ENCODE data around the gene SMIM7. TPM values are rescaled to one million over a fixed set of nuclear protein-coding genes. Genes with fewer than 3 reads are reported as not detected.

SMIM7 gene
- total and polyA plus RNA-seq, 2 of the 13 experiments (the other 11 are each of a cell fraction or from before 2014, with no cell fraction given) = 55.7 to 74.9 TPM

GRCh38 chr19:16676101-16676798 is 16.3 kb upstream of the SMIM7 start:
- H4K20me1 ChIP-seq (ENCODE audit: insufficient read depth, low read length) = no peaks in the 10 kb centered on the region
- no peaks in the 10 kb centered on the region for H3K79me2 ChIP-seq (ENCODE audit: insufficient read depth, low read length)
- no peak overlapping the region for H3K27ac ChIP-seq (ENCODE audit: extremely low read length, insufficient read depth, low read length)
- ATAC-seq = peak; percentile 56
- peak; percentile 14 for DNase-seq (ENCODE audit: low spot score)
- BruUV-seq (replicated peaks) = no TSS peak
- peak overlapping the region; percentile 45 for H2AFZ ChIP-seq (ENCODE audit: low read length)
- peak overlapping the region; percentile 57 for H3K4me2 ChIP-seq (ENCODE audit: low read depth, low read length)
- CTCF ChIA-PET (ENCODE audit: low intra/inter-chr PET ratio, low total read pairs) = no interaction called here
- H3K4me1 ChIP-seq (ENCODE audit: insufficient read depth, low read length) = peaks cover 14% of the 10 kb centered on the region; the same call in 1 of the 2 replicates
- no peaks in the 10 kb centered on the region for H3K27me3 ChIP-seq (ENCODE audit: control insufficient read depth in 1 of 2, insufficient read depth in 2 of 2, low read length in 2 of 2)
- H3K9me3 ChIP-seq (ENCODE audit: low read length) = no peaks in the 10 kb centered on the region
- intact Hi-C loops (cut with micrococcal nuclease; ENCODE audit: unreplicated experiment) (no loop called here), in situ Hi-C loops (cut with HindIII; ENCODE audit: extremely low pct_ligation_motif_present, low pct_unique_long_range_greater_than_20kb) (no loop called here)
- peak overlapping the region; percentile 20 for H3K9ac ChIP-seq (ENCODE audit: insufficient read depth, low read depth, low read length)
- peak; percentile 79 for FAIRE-seq
- H3K4me3 ChIP-seq (replicated peaks in 1 of 3; ENCODE audit: insufficient read depth in 1 of 3, low read depth in 2 of 3, low read length in 3 of 3) = peak overlapping the region; percentile 18 to 48 (median 46); a peak in 5 of 6 replicates
- POLR2A ChIA-PET = interaction anchor here (1.0 to 1.7 kb wide), 2 partner anchors 9 to 16 kb away, joined by 3 to 9 read pairs; partner anchors contain the start of genes SMIM7 and TMEM38A
- peaks cover 0 to 7% of the 10 kb centered on the region in 2 experiments; a peak in 1 of 5 replicates for H3K36me3 ChIP-seq (replicated peaks in 1 of 2; ENCODE audit: control insufficient read depth in 1 of 2, insufficient read depth in 2 of 2, low read length in 2 of 2)
- 26% methylated on average over 15 of the region's 15 CpGs for WGBS (ENCODE audit: low lambda C conversion rate)
- TF ChIP-seq PAXIP1 (CRISPR knock-in tag; conservative IDR thresholded peaks at IDR 0.05) = 0 out of 2 replicates have a peak, but pooled peaks have one; percentile 14
- TF ChIP-seq NR2F6 (IDR thresholded peaks at IDR 0.05) = 0 out of 2 replicates have a peak, but pooled peaks have one; percentile 38
- no peak for TF ChIP-seq NR2F6 (CRISPR knock-in tag; IDR thresholded peaks at IDR 0.05)
- TF ChIP-seq FOXA1 (IDR thresholded peaks at IDR 0.05) = no peak
- 0 out of 2 replicates have a peak, but pooled peaks have one; percentile 10 for TF ChIP-seq FOXA1 (CRISPR knock-in tag; IDR thresholded peaks at IDR 0.05)
- 0 out of 2 replicates have a peak, but pooled peaks have one; percentile 16 for TF ChIP-seq FOSL2 (CRISPR knock-in tag; IDR thresholded peaks at IDR 0.05)
- peak; percentile 18 for TF ChIP-seq ASH2L (IDR thresholded peaks at IDR 0.05; ENCODE audit: insufficient read length, low read depth, low read length)
- 0 out of 2 replicates have a peak, but pooled peaks have one; percentile 9 for TF ChIP-seq SOX5 (CRISPR knock-in tag; IDR thresholded peaks at IDR 0.05; ENCODE audit: borderline replicate concordance)
- no peak for TF ChIP-seq GRHL1 (CRISPR knock-in tag; conservative IDR thresholded peaks at IDR 0.05)
- TF ChIP-seq FOXA3 (CRISPR knock-in tag; IDR thresholded peaks at IDR 0.05) = 0 out of 2 replicates have a peak, but pooled peaks have one; percentile 20
- TF ChIP-seq SALL1 (CRISPR knock-in tag; IDR thresholded peaks at IDR 0.05) = 0 out of 2 replicates have a peak, but pooled peaks have one; percentile 33
- TF ChIP-seq ZNF687 (CRISPR knock-in tag; IDR thresholded peaks at IDR 0.05) = peak; percentile 15; the same call in 1 of the 2 replicates
- TF ChIP-seq SAP130 (CRISPR knock-in tag; IDR thresholded peaks at IDR 0.05; ENCODE audit: low read depth) = peak; percentile 43
- TF ChIP-seq ZNF563 (CRISPR knock-in tag; IDR thresholded peaks at IDR 0.05) = no peak
- peak; percentile 71 for TF ChIP-seq CEBPG (CRISPR knock-in tag; IDR thresholded peaks at IDR 0.05)
- TF ChIP-seq HNRNPLL (IDR thresholded peaks at IDR 0.05; ENCODE audit: low read depth, low read length, poor library complexity, severe bottlenecking) = no peak
